Astrocyte of the spinal cord (primary cell): ENCODE data around the gene CHN2.

ENCODE experiments used
- DNase-seq: peaks from one replicate; pipeline ENCODE4 v3.0.0; 2011; ENCODE audit warnings: low read depth, low spot score
- H3K4me3 ChIP-seq: 2 replicates; pipeline ENCODE4 v1.5.1; 2011; ENCODE audit warnings: low read depth, mild to moderate bottlenecking, low read length, moderate library complexity
- CTCF ChIP-seq: IDR thresholded peaks from 2 replicates; pipeline ENCODE4 v1.5.1; 2012; ENCODE audit warnings: low read depth, mild to moderate bottlenecking, low read length, inconsistent platforms
- in situ Hi-C: cut with HindIII; loops from 2 replicates; pipeline ENCODE4 v1.10.0; 2017; ENCODE audit warnings: low sequenced_read_pairs

Gene CHN2

DNA sequence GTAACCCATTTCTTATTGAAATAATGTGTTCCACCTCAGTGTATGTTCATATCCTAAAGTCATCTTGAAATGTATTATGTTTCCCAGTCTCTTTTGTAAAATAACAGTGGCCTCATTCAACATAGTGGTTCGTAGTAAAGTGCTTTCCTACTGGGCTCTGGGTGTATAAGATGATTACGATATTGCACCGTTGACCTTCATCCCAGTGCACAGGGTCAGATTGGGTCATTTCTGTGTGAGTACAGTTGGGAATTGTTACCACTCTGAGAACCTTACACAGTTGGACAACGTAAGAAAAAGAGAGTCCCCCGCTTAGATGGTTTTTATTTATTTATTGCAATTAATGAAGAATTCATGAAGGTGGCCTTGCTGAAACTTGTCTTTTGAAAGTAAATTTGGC lies 135.6 kb downstream of the CHN2 start:
- DNase-seq: no peak
- in situ Hi-C loops: no loop called here
- no peak for TF ChIP-seq CTCF
- no peak overlapping the region for H3K4me3 ChIP-seq

GRCh38 chr7:29331163-29331562 lies 136.6 kb downstream of the CHN2 start:
- in situ Hi-C loops: no loop called here
- H3K4me3 ChIP-seq: no peak overlapping the region
- DNase-seq: no peak
- TF ChIP-seq CTCF: no peak

- H3K4me3 ChIP-seq: no peak overlapping the region
- TF ChIP-seq CTCF: no peak
- in situ Hi-C loops: no loop called here
Observed at GRCh38 chr7:29332042-29332811, 137.7 kb downstream of the CHN2 start.

DNA sequence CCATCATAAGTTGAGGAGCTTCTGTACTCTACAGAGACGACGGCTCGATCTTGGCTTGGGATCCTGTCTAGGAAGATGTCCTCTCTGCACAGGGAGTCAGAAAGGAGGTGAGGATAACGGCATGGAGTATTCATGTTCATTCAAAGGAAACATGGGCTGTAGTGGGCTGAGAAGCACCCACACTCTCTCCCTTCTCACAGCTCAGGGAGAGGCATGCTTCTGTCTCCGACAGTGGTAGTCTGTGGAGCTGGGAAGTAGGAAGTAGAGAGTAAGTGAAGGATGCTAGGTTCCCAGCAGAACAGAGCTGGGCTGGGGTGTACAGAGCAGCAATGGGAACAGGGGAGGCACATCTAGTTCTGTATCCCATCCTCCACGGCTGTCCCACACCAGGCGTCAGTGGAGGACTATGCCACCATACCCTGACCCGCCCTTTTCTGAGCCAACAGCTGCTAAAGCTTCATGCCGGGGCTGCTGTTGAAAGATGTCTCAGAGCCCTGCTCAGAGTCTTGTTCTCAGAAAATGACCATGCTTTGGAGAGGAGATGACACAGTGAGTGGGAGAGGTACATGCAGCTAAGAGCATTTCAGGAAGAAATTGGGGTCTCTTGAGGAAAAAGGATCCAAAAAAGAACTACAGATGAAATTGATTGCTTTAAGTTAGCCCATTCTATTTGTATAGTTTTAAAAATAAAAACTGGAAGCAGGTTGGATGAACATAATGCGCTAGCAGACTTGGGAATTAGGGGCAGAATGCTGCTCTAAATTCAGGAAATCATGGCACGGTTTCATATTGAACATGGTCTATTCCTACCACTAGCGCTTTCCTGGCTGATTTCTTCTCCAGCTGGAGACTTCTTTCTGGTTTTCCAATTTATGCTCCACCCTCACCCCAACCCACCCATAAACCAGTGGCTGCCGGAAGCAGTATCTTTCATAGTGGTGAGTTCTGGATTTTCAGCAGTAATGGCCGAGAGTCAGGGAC lies 138.6 kb downstream of the CHN2 start:
- in situ Hi-C loops: no loop called here
- no peak overlapping the region for H3K4me3 ChIP-seq
- TF ChIP-seq CTCF: no peak
- no peak for DNase-seq

More at GRCh38 chr7:29332042-29332811, 137.7 kb downstream of the CHN2 start:
- no peak for DNase-seq

GRCh38 chr7:29335188-29336083 lies 140.9 kb downstream of the CHN2 start:
- in situ Hi-C loops: no loop called here
- DNase-seq: no peak
- no peak for TF ChIP-seq CTCF
- H3K4me3 ChIP-seq: no peak overlapping the region

GRCh38 chr7:29337546-29338116 lies 143.1 kb downstream of the CHN2 start:
- H3K4me3 ChIP-seq: no peak overlapping the region
- no peak for DNase-seq
- in situ Hi-C loops: no loop called here
- no peak for TF ChIP-seq CTCF
